GM18502 (cell line): ENCODE measurements around the gene FAM47C.
"Not testable (repeated sequence)": the region's sequence is repeated elsewhere in the genome, so short reads cannot be mapped to it uniquely, and the experiment has no call there.

Experiments used
- ATAC-seq: cut with Tn5 transposase; IDR thresholded peaks from one replicate; pipeline ENCODE4 v1.9.1; 2021; ENCODE audit warnings: mild to moderate bottlenecking; ENCODE audit not compliant: unreplicated experiment, poor library complexity

Gene FAM47C

DNA sequence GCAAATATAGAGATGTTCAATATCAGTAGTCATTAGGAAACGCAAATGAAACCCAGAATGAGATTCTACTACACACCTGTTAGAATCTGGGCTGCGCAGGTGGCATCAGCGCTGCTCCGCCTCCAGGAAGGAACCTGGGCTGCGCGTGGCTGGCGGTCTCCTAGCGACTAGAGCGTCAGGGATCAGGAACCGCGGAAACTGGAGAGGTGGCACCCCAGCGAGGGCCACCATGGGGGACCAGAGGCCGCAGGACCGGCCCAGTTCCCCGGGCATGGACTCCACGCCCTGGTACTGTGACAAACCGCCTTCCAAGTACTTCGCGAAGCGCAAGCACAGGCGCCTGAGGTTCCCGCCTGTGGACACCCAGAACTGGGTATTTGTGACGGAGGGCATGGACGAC lies at the start of gene FAM47C:
Gene FAM47C (plus strand): TSS at position 185 of the 400 bp plus-strand sequence. CDS start 45 bp downstream, at position 230.
- not testable (repeated sequence) for ATAC-seq

GRCh38 chrX:36961590-36961989 lies 46.6 kb upstream of the FAM47C start:
- ATAC-seq = no peak

DNA sequence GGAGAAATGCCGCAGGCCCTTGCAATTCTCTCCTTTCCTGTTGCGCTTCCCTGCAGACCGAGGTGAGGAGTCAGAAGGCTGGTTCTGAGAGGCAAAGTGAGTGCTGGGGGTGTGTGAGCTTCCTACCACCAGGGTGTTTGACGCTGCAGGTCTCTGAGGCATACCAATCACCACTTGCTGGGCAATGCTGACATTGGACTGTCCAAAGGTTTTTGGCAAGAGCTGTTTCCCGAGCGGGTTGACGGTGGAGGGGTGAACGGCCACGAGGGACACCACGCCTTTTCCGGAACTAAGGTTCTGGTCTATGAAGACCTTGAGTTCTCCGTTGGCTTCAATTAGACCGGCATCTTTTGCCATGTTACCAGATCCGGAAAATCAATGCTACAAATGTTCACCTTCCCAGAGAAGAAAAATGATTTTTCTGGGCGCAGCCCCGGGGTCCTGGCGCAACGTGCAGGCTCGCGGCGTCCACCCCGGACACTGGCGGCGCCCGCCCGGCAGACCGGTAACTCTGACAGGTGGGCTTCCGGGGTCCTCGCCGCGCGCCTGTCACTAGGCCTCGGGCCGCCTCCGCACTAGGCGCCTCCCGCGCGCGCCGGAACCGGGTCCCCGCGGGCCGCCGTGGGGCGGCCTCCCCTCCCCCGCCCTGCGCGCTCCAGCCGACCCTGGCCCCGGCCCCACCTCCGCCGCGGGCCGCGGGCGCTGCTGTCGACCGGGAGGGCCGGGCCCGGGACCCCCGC lies 44.9 kb upstream of the FAM47C start:
- no peak for ATAC-seq

DNA sequence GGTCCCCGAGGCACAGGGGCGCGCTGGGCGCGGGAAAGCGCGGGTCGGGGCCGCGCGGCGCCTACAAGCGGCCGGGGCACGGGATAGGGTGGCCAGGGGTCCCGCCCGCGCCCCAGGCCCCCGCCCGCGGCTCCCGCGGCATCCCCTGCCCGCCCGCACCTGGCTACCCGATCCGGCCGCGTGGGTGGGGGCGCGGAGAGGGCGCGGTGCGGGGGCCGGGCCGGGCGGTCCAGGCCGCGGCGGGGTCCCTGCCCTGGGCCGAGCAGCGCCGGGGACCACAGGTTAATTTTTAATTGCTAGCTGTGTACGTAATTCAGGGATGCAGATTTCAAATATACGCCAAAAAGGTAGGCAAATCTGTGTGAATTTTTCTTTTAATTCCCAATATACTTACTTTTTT lies 44.3 kb upstream of the FAM47C start:
- no peak for ATAC-seq

- no peak for ATAC-seq
Measured at GRCh38 chrX:36973575-36973974, 34.6 kb upstream of the FAM47C start.

DNA sequence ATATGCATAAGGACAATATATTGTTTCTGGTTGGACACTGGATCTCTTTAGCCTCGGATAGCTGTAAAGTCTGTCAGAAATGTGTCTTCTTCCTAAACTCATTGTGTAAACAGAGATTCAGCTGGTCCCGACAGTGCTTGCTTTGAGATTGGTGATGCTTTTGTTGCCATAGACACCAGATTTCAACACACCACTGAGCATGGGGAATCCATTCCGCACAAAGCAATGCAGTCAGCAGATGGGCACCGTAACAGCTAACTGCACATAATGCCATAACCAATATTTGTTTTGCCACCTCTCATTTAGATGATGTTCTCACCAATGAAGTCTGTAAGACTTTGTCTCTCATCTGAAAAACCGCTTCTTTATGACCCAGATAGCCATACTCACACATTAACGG lies 33.3 kb upstream of the FAM47C start:
- ATAC-seq = no peak

DNA sequence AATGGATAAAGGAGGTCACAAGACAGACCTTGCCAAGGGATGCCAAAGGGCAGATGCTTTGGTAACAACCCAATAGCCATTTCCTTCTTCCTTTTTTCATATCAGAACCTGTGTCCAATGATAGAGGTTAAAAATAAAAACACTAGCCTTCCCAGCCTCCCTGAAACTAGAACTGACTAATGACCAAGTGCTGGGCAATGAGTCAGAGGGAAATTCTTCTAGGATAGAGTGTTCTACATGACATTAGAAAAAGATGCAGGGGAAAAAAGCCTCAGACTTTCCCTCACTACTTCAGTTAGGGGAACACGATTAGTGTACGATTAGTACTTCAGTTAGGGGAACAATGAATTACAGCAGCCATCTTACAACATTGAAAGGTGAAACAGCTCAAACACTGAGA lies 29.3 kb upstream of the FAM47C start:
- no peak for ATAC-seq

GRCh38 chrX:36983831-36984230 lies 24.3 kb upstream of the FAM47C start:
- no peak for ATAC-seq

DNA sequence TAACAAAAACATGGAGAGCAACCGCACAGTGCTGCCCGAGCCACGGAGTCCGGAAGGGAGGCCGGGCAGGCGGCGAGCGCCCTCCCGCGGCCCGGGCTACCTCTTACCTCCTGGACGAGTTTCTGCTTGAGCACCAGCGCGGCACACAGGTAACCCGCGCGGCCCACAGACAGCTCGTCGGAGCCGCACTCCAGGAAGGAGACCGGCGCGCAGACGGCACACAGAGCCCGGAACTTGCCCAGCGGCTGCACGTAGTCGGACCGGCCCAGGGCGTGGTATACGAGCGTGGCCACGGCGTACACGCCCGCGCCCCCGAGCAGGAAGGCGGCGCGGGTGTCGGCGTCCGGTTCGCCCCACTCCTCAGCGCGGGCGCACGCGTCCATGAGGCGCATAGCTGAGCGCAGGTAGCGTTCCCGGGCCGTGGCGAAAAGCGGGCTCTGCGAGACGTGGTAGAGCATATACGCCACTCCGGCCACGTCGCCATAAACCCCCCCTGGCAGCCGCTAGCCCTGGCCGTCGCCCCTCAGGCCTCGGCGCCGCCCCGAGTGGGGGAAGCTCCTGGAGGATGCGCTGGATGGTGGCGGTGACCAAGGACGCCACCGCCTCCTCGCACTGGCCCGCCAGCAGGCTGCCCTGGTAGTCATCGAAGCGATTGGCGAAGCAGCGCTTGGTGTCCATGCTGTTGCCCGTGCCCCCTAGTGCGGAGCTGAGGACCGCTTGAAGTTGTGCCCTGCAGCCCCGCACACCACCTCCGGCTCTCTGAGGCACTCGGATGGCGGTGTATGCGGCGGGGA lies 22.6 kb upstream of the FAM47C start:
- not testable (repeated sequence) for ATAC-seq

- ATAC-seq = no peak
Measured at GRCh38 chrX:36986231-36986630, 21.9 kb upstream of the FAM47C start.

- ATAC-seq = not testable (repeated sequence)
Measured at GRCh38 chrX:36987212-36987611, 21.0 kb upstream of the FAM47C start.

GRCh38 chrX:37000140-37000539 lies 8.0 kb upstream of the FAM47C start:
- no peak for ATAC-seq

GRCh38 chrX:37010496-37010895 lies 2.3 kb downstream of the FAM47C start:
- no peak for ATAC-seq

GRCh38 chrX:37034260-37034659 lies 26.1 kb downstream of the FAM47C start:
- ATAC-seq = not testable (repeated sequence)

GRCh38 chrX:37036674-37037220 lies 28.6 kb downstream of the FAM47C start:
- not testable (repeated sequence) for ATAC-seq

- ATAC-seq = not testable (repeated sequence)
Measured at GRCh38 chrX:37038814-37039213, 30.6 kb downstream of the FAM47C start.

GRCh38 chrX:37042956-37043885 lies 35.1 kb downstream of the FAM47C start:
- ATAC-seq = not testable (repeated sequence)

DNA sequence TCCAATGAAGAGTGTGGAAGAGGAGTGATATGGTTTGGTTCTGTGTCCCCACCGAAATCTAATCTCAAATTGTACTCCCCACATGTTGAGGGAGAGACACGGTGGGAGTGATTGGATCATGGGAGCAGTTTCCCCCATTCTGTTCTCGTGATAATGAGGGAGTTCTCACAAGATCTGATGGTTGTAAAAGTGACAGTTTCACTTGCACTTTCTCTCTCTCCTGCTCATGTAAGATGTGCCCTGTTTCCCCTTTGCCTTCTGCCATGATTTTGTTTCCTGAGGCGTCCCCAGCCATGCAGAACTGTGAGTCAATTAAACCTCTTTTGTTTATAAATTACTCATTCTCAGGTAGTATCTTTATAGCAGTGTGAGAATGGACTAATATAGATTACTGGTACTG lies 39.6 kb downstream of the FAM47C start:
- peak; percentile 47 for ATAC-seq

GRCh38 chrX:37057572-37057971 lies 49.4 kb downstream of the FAM47C start:
- not testable (repeated sequence) for ATAC-seq

GRCh38 chrX:37060999-37061398 lies 52.8 kb downstream of the FAM47C start:
- ATAC-seq = peak; percentile 91
